ENCODE measurements around the gene NAE1.

The NAE1 gene

GRCh38 chr16:66849549-66849948, 18.8 kb upstream of the NAE1 start:
- no peak for DNase-seq (ENCODE audit: low read depth)

- DNase-seq (ENCODE audit: low read depth), result no peak
Measured at GRCh38 chr16:66849021-66849420, 18.2 kb upstream of the NAE1 start.

- DNase-seq (ENCODE audit: low read depth), result no peak
Measured at GRCh38 chr16:66848172-66848571, 17.4 kb upstream of the NAE1 start.

GRCh38 chr16:66847533-66848067, 16.8 kb upstream of the NAE1 start:
- DNase-seq (ENCODE audit: low read depth), result no peak

- no peak for DNase-seq (ENCODE audit: low read depth)
Measured at GRCh38 chr16:66846831-66847230, 16.1 kb upstream of the NAE1 start.

GRCh38 chr16:66846266-66846665, 15.5 kb upstream of the NAE1 start:
- no peak for DNase-seq (ENCODE audit: low read depth)

GRCh38 chr16:66845791-66846221, 15.0 kb upstream of the NAE1 start:
- DNase-seq (ENCODE audit: low read depth), result no peak

- no peak for DNase-seq (ENCODE audit: low read depth)
Measured at GRCh38 chr16:66845080-66845410, 14.3 kb upstream of the NAE1 start.

GRCh38 chr16:66844342-66845079, 13.7 kb upstream of the NAE1 start, which contains the start of gene CA7:
Gene CA7, plus strand, starts transcription at chr16:66844414. Its CDS starts 74 bp downstream, at chr16:66844488.
- DNase-seq (ENCODE audit: low read depth), result no peak

GRCh38 chr16:66844009-66844341, 13.2 kb upstream of the NAE1 start:
- no peak for DNase-seq (ENCODE audit: low read depth)

- DNase-seq (ENCODE audit: low read depth), result no peak
Measured at GRCh38 chr16:66843191-66843590, 12.4 kb upstream of the NAE1 start.

GRCh38 chr16:66842765-66843164, 12.0 kb upstream of the NAE1 start:
- DNase-seq (ENCODE audit: low read depth), result no peak

GRCh38 chr16:66841366-66841765, 10.6 kb upstream of the NAE1 start:
- no peak for DNase-seq (ENCODE audit: low read depth)

GRCh38 chr16:66840883-66841282, 10.1 kb upstream of the NAE1 start:
- DNase-seq (ENCODE audit: low read depth), result no peak

GRCh38 chr16:66834746-66835145, 4.0 kb upstream of the NAE1 start:
- no peak for DNase-seq (ENCODE audit: low read depth)

- DNase-seq (ENCODE audit: low read depth), result no peak
Measured at GRCh38 chr16:66832661-66833305, 2.0 kb upstream of the NAE1 start.

GRCh38 chr16:66832190-66832589, 1.4 kb upstream of the NAE1 start:
- no peak for DNase-seq (ENCODE audit: low read depth)

- DNase-seq (ENCODE audit: low read depth), result no peak
Measured at GRCh38 chr16:66824006-66824405, 6.8 kb downstream of the NAE1 start.

- no peak for DNase-seq (ENCODE audit: low read depth)
Measured at GRCh38 chr16:66814734-66815133, 16.0 kb downstream of the NAE1 start.

GRCh38 chr16:66811043-66811442, 19.7 kb downstream of the NAE1 start:
- DNase-seq (ENCODE audit: low read depth), result no peak

- no peak for DNase-seq (ENCODE audit: low read depth)
Measured at GRCh38 chr16:66810391-66810790, 20.4 kb downstream of the NAE1 start.

GRCh38 chr16:66809765-66810164, 21.0 kb downstream of the NAE1 start:
- no peak for DNase-seq (ENCODE audit: low read depth)

- DNase-seq (ENCODE audit: low read depth), result no peak
Measured at GRCh38 chr16:66802159-66802558, 28.6 kb downstream of the NAE1 start.
